Activated CD8-positive, alpha-beta memory T cell treated with anti-CD3 and anti-CD28 coated beads, Interleukin-2, amount 10 ng/mL, durations not matched to agents 7 days and 5 days (primary cell): Measurements from ENCODE around the gene CITED1. TPM values are rescaled to one million over a fixed set of nuclear protein-coding genes. Genes with fewer than 3 reads are reported as not detected.

Source experiments
- total RNA-seq, 2 experiments: library from RNA; stranded (reverse); gene quantifications; one replicate each; pipeline ENCODE4 v1.2.3, GENCODE V29; 2021

Gene CITED1
- total RNA-seq, 2 experiments from 2014 or later: not detected

Other genes with a start within 250 kb of the CITED1 start
- gene RTL5, start 174.0 kb downstream of the CITED1 start, total RNA-seq: under 1 TPM; 0.14 to 0.20 TPM
- gene PIN4, start 124.2 kb downstream of the CITED1 start, total RNA-seq: 10 to 100 TPM in 1 of 2 experiments, 1 to 10 TPM in 1; 8.4 to 11.0 TPM
- 10 to 100 TPM; 13.4 to 14.1 TPM for gene ERCC6L, start 66.9 kb downstream of the CITED1 start, total RNA-seq
- gene RPS4X, start 28.7 kb downstream of the CITED1 start, total RNA-seq: 100 to 1,000 TPM; 752 to 908 TPM